ENCODE data around the gene TCHH. TPM values are rescaled to one million over a fixed set of nuclear protein-coding genes. Genes with fewer than 3 reads are reported as not detected.

Gene TCHH
- total and polyA plus RNA-seq, 2 donors, result 0.05 to 1.4 TPM

GRCh38 chr1:152108882-152109222 lies 6.4 kb downstream of the TCHH start:
- no peak overlapping the region for H3K4me3 ChIP-seq (ENCODE audit: low read length in 2 of 2)
- no peaks in the 10 kb centered on the region for H3K36me3 ChIP-seq (ENCODE audit: control insufficient read depth in 2 of 2, insufficient read depth in 2 of 2, low read length in 1 of 2)
- H3K4me1 ChIP-seq (ENCODE audit: control insufficient read depth in 2 of 2, insufficient read depth in 2 of 2, low read length in 2 of 2), result peaks cover 4 to 30% of the 10 kb centered on the region in 2 donors
- no peak overlapping the region for H3K27ac ChIP-seq (ENCODE audit: low read depth in 1 of 2, low read length in 1 of 2)
- peaks cover 35 to 54% of the 10 kb centered on the region in 2 donors for H3K9me3 ChIP-seq (ENCODE audit: control insufficient read depth in 2 of 2, insufficient read depth in 1 of 2, low read length in 1 of 2)
- no peak for DNase-seq (ENCODE audit: low read depth in 6 of 9, low spot score in 9 of 9)
- H3K27me3 ChIP-seq (ENCODE audit: control insufficient read depth in 2 of 2, insufficient read depth in 1 of 2, low read length in 1 of 2), result peaks cover 68 to 91% of the 10 kb centered on the region in 2 donors
- WGBS, result 25% methylated on average over 28 of the region's 28 CpGs

- Histone ChIP-seq H3K4me3 (ENCODE audit: low read length in 2 of 2) (no peak overlapping the region), H3K9me3 (ENCODE audit: control insufficient read depth in 2 of 2, insufficient read depth in 1 of 2, low read length in 1 of 2) (peaks cover 35 to 54% of the 10 kb centered on the region in 2 donors), H3K27ac (ENCODE audit: low read depth in 1 of 2, low read length in 1 of 2) (no peak overlapping the region), H3K4me1 (ENCODE audit: control insufficient read depth in 2 of 2, insufficient read depth in 2 of 2, low read length in 2 of 2) (peaks cover 4 to 30% of the 10 kb centered on the region in 2 donors), H3K36me3 (ENCODE audit: control insufficient read depth in 2 of 2, insufficient read depth in 2 of 2, low read length in 1 of 2) (no peaks in the 10 kb centered on the region), H3K27me3 (ENCODE audit: control insufficient read depth in 2 of 2, insufficient read depth in 1 of 2, low read length in 1 of 2) (peaks cover 62 to 89% of the 10 kb centered on the region in 2 donors)
- WGBS, result 13% methylated on average over 67 of the region's 67 CpGs
- peak in 1 of 9 donors; percentile 10 for DNase-seq (ENCODE audit: low read depth in 6 of 9, low spot score in 9 of 9)
These were observed 7.0 kb downstream of the TCHH start for GRCh38 chr1:152107984-152108881.

- no peak overlapping the region for H3K4me3 ChIP-seq (ENCODE audit: low read length in 2 of 2)
- H3K9me3 ChIP-seq (ENCODE audit: control insufficient read depth in 2 of 2, insufficient read depth in 1 of 2, low read length in 1 of 2), result peaks cover 35 to 49% of the 10 kb centered on the region in 2 donors
- 18% methylated on average over 41 of the region's 41 CpGs for WGBS
- peaks cover 57 to 88% of the 10 kb centered on the region in 2 donors for H3K27me3 ChIP-seq (ENCODE audit: control insufficient read depth in 2 of 2, insufficient read depth in 1 of 2, low read length in 1 of 2)
- H3K27ac ChIP-seq (ENCODE audit: low read depth in 1 of 2, low read length in 1 of 2), result no peak overlapping the region
- H3K4me1 ChIP-seq (ENCODE audit: control insufficient read depth in 2 of 2, insufficient read depth in 2 of 2, low read length in 2 of 2), result peaks cover 0 to 25% of the 10 kb centered on the region in 2 donors
- peak in 1 of 9 donors; percentile 9 for DNase-seq (ENCODE audit: low read depth in 6 of 9, low spot score in 9 of 9)
- no peaks in the 10 kb centered on the region for H3K36me3 ChIP-seq (ENCODE audit: control insufficient read depth in 2 of 2, insufficient read depth in 2 of 2, low read length in 1 of 2)
These were observed 7.9 kb downstream of the TCHH start for GRCh38 chr1:152107031-152107983.

GRCh38 chr1:152104854-152105253 lies 10.4 kb downstream of the TCHH start:
- Histone ChIP-seq H3K36me3 (ENCODE audit: control insufficient read depth in 2 of 2, insufficient read depth in 2 of 2, low read length in 1 of 2) (no peaks in the 10 kb centered on the region), H3K9me3 (ENCODE audit: control insufficient read depth in 2 of 2, insufficient read depth in 1 of 2, low read length in 1 of 2) (peaks cover 24 to 27% of the 10 kb centered on the region in 2 donors), H3K27me3 (ENCODE audit: control insufficient read depth in 2 of 2, insufficient read depth in 1 of 2, low read length in 1 of 2) (peaks cover 41 to 71% of the 10 kb centered on the region in 2 donors), H3K4me1 (ENCODE audit: control insufficient read depth in 2 of 2, insufficient read depth in 2 of 2, low read length in 2 of 2) (peaks cover 0 to 3% of the 10 kb centered on the region in 2 donors), H3K4me3 (ENCODE audit: low read length in 2 of 2) (no peak overlapping the region), H3K27ac (ENCODE audit: low read depth in 1 of 2, low read length in 1 of 2) (no peak overlapping the region)
- DNase-seq (ENCODE audit: low read depth in 6 of 9, low spot score in 9 of 9), result no peak
- WGBS, result 60% methylated on average over 2 of the region's 2 CpGs

- DNase-seq (ENCODE audit: low read depth in 6 of 9, low spot score in 9 of 9), result no peak
- H3K27ac ChIP-seq (ENCODE audit: low read depth in 1 of 2, low read length in 1 of 2), result no peak overlapping the region
- 84% methylated on average over 3 of the region's 3 CpGs for WGBS
- H3K36me3 ChIP-seq (ENCODE audit: control insufficient read depth in 2 of 2, insufficient read depth in 2 of 2, low read length in 1 of 2), result no peaks in the 10 kb centered on the region
- H3K4me1 ChIP-seq (ENCODE audit: control insufficient read depth in 2 of 2, insufficient read depth in 2 of 2, low read length in 2 of 2), result no peaks in the 10 kb centered on the region
- H3K27me3 ChIP-seq (ENCODE audit: control insufficient read depth in 2 of 2, insufficient read depth in 1 of 2, low read length in 1 of 2), result peaks cover 4 to 8% of the 10 kb centered on the region in 2 donors
- no peak overlapping the region for H3K4me3 ChIP-seq (ENCODE audit: low read length in 2 of 2)
- no peaks in the 10 kb centered on the region for H3K9me3 ChIP-seq (ENCODE audit: control insufficient read depth in 2 of 2, insufficient read depth in 1 of 2, low read length in 1 of 2)
These were observed 18.3 kb downstream of the TCHH start for GRCh38 chr1:152096931-152097330.

- H3K27ac ChIP-seq (ENCODE audit: low read depth in 1 of 2, low read length in 1 of 2), result no peak within 1 kb of the TSS
- H3K4me1 ChIP-seq (ENCODE audit: control insufficient read depth in 2 of 2, insufficient read depth in 2 of 2, low read length in 2 of 2), result no peaks in the 10 kb centered on the region
- no peak for DNase-seq (ENCODE audit: low read depth in 6 of 9, low spot score in 9 of 9)
- no peaks in the 10 kb centered on the region for H3K9me3 ChIP-seq (ENCODE audit: control insufficient read depth in 2 of 2, insufficient read depth in 1 of 2, low read length in 1 of 2)
- WGBS, result 86% methylated on average over 5 of the region's 5 CpGs
- H3K4me3 ChIP-seq (ENCODE audit: low read length in 2 of 2), result no peak within 1 kb of the TSS
- no peaks in the 10 kb centered on the region for H3K36me3 ChIP-seq (ENCODE audit: control insufficient read depth in 2 of 2, insufficient read depth in 2 of 2, low read length in 1 of 2)
- H3K27me3 ChIP-seq (ENCODE audit: control insufficient read depth in 2 of 2, insufficient read depth in 1 of 2, low read length in 1 of 2), result peaks cover 0 to 4% of the 10 kb centered on the region in 2 donors
These were observed 26.1 kb downstream of the TCHH start, which contains the start of gene TCHHL1 for GRCh38 chr1:152089014-152089674. TSS of gene TCHHL1 (minus strand) at chr1:152089064. CDS start at chr1:152088143, 921 bp downstream.

GRCh38 chr1:152086760-152087159 lies 28.5 kb downstream of the TCHH start:
- H3K4me3 ChIP-seq (ENCODE audit: low read length in 2 of 2), result no peak overlapping the region

GRCh38 chr1:152084853-152085252 lies 30.4 kb downstream of the TCHH start:
- Histone ChIP-seq H3K36me3 (ENCODE audit: control insufficient read depth in 2 of 2, insufficient read depth in 2 of 2, low read length in 1 of 2) (no peaks in the 10 kb centered on the region), H3K4me3 (ENCODE audit: low read length in 2 of 2) (no peak overlapping the region), H3K27ac (ENCODE audit: low read depth in 1 of 2, low read length in 1 of 2) (no peak overlapping the region), H3K4me1 (ENCODE audit: control insufficient read depth in 2 of 2, insufficient read depth in 2 of 2, low read length in 2 of 2) (no peaks in the 10 kb centered on the region), H3K27me3 (ENCODE audit: control insufficient read depth in 2 of 2, insufficient read depth in 1 of 2, low read length in 1 of 2) (peaks cover 0 to 4% of the 10 kb centered on the region in 2 donors), H3K9me3 (ENCODE audit: control insufficient read depth in 2 of 2, insufficient read depth in 1 of 2, low read length in 1 of 2) (no peaks in the 10 kb centered on the region)
- WGBS, result 71% methylated on average over 1 of the region's 1 CpG
- no peak for DNase-seq (ENCODE audit: low read depth in 6 of 9, low spot score in 9 of 9)

More at GRCh38 chr1:152086760-152087159, 28.5 kb downstream of the TCHH start:
- Histone ChIP-seq H3K27me3 (ENCODE audit: control insufficient read depth in 2 of 2, insufficient read depth in 1 of 2, low read length in 1 of 2) (peaks cover 0 to 4% of the 10 kb centered on the region in 2 donors), H3K36me3 (ENCODE audit: control insufficient read depth in 2 of 2, insufficient read depth in 2 of 2, low read length in 1 of 2) (no peaks in the 10 kb centered on the region), H3K4me1 (ENCODE audit: control insufficient read depth in 2 of 2, insufficient read depth in 2 of 2, low read length in 2 of 2) (no peaks in the 10 kb centered on the region), H3K27ac (ENCODE audit: low read depth in 1 of 2, low read length in 1 of 2) (no peak overlapping the region), H3K9me3 (ENCODE audit: control insufficient read depth in 2 of 2, insufficient read depth in 1 of 2, low read length in 1 of 2) (no peaks in the 10 kb centered on the region)
- no peak for DNase-seq (ENCODE audit: low read depth in 6 of 9, low spot score in 9 of 9)
